Measurements from ENCODE around the gene SH3RF1. TPM values are rescaled to one million over a fixed set of nuclear protein-coding genes. Genes with fewer than 3 reads are reported as not detected.

SH3RF1 gene
- total and polyA plus RNA-seq, 2 of the 8 experiments (the other 6 are each of a cell fraction or from before 2014, with no cell fraction given), result 6.9 to 15.1 TPM

- peaks cover 0 to 20% (median 17%) of the 10 kb centered on the region in 4 experiments; a peak in 4 of 7 replicates for H3K4me1 ChIP-seq (replicated peaks in 1 of 4; ENCODE audit: control insufficient read depth in 3 of 4, insufficient read depth in 4 of 4, low read length in 3 of 4)
- TF ChIP-seq SP1 (IDR thresholded peaks at IDR 0.05; ENCODE audit: low read depth, low read length), result no peak
- no peak for TF ChIP-seq ATF2 (IDR thresholded peaks at IDR 0.05; ENCODE audit: low read length)
- H3K23me2 ChIP-seq (ENCODE audit: low read depth, low read length), result no peaks in the 10 kb centered on the region; the same call in 1 of the 2 replicates
- H3K4me3 ChIP-seq (ENCODE audit: extremely low read depth in 1 of 4, insufficient read depth in 2 of 4, low read depth in 3 of 4, low read length in 4 of 4), result no peak overlapping the region
- no peaks in the 10 kb centered on the region for H3K9me3 ChIP-seq (ENCODE audit: insufficient read depth in 2 of 2, low read depth in 1 of 2, low read length in 1 of 2)
- H3K36me3 ChIP-seq (ENCODE audit: control insufficient read depth in 2 of 4, insufficient read depth in 4 of 4, low read length in 3 of 4), result no peaks in the 10 kb centered on the region
- H3K27me3 ChIP-seq (replicated peaks in 1 of 4; ENCODE audit: control insufficient read depth in 3 of 4, extremely low read depth in 1 of 4, insufficient read depth in 3 of 4, low read length in 3 of 4), result no peaks in the 10 kb centered on the region
- H3K18ac ChIP-seq (ENCODE audit: extremely low read depth, low read length), result no peak overlapping the region
- no peak overlapping the region for H2BK5ac ChIP-seq (ENCODE audit: low read depth, low read length)
- no peak overlapping the region for H2AFZ ChIP-seq (ENCODE audit: low read length)
- ChIA-PET POLR2A (ENCODE audit: partially characterized antibody) (interaction anchor here (0.6 to 3.0 kb wide), 2 partner anchors 17 kb away, joined by 3 to 11 read pairs; partner anchors contain the start of gene SH3RF1), CTCF (ENCODE audit: partially characterized antibody) (interaction anchor here (1.2 to 1.7 kb wide), 2 partner anchors 15 to 132 kb away, joined by 3 to 4 read pairs; no protein-coding TSS in a partner anchor)
- H3K27ac ChIP-seq (ENCODE audit: low read depth, low read length), result no peak overlapping the region
- no peaks in the 10 kb centered on the region for H4K20me1 ChIP-seq (replicated peaks in 1 of 2; ENCODE audit: control insufficient read depth in 1 of 2, insufficient read depth in 2 of 2, low read length in 2 of 2)
- no peak overlapping the region for H4K5ac ChIP-seq (ENCODE audit: insufficient read length, low read depth, low read length)
- H4K8ac ChIP-seq (ENCODE audit: extremely low read depth, insufficient read depth, low read length), result no peak overlapping the region
- FAIRE-seq (no peak), DNase-seq (ENCODE audit: low read depth in 1 of 2, low spot score in 2 of 2) (no peak)
- H2BK20ac ChIP-seq (ENCODE audit: low read length), result no peak overlapping the region
- no peak overlapping the region for H3K56ac ChIP-seq (replicated peaks; ENCODE audit: insufficient read length, low read depth, low read length)
- no peak overlapping the region for H4K91ac ChIP-seq (replicated peaks; ENCODE audit: insufficient read length, low read length)
- H2BK15ac ChIP-seq (ENCODE audit: low read length), result no peak overlapping the region
- H2AK5ac ChIP-seq (ENCODE audit: low read depth, low read length), result no peak overlapping the region
- 88% methylated on average over 2 of the region's 2 CpGs; no CpG with 5 or more reads in 1 of the 2 experiments for WGBS, 2 experiments (ENCODE audit: extremely low coverage in 1 of 2, insufficient coverage in 1 of 2, insufficient read length in 1 of 2, insufficient replicate concordance in 2 of 2, low coverage in 1 of 2, low lambda C conversion rate in 2 of 2, missing lambda C conversion rate in 1 of 2)
- H3K79me1 ChIP-seq (ENCODE audit: low read depth, low read length), result no peaks in the 10 kb centered on the region; the same call in 1 of the 2 replicates
- no peak overlapping the region for H3K9ac ChIP-seq (replicated peaks in 1 of 4; ENCODE audit: extremely low read depth in 1 of 4, low read depth in 3 of 4, low read length in 3 of 4)
- H2BK12ac ChIP-seq (ENCODE audit: low read depth, low read length), result no peak overlapping the region
- no peak overlapping the region for H3K23ac ChIP-seq (ENCODE audit: insufficient read length)
- H3K14ac ChIP-seq (ENCODE audit: insufficient read length), result no peak overlapping the region
- H3K4me2 ChIP-seq (ENCODE audit: insufficient read depth in 1 of 2, low read depth in 2 of 2, low read length in 2 of 2), result no peak overlapping the region
- peaks cover 0 to 84% of the 10 kb centered on the region in 2 experiments; a peak in 2 of 4 replicates for H3K79me2 ChIP-seq (ENCODE audit: control insufficient read depth in 1 of 2, insufficient read depth in 2 of 2, low read length in 2 of 2)
- H3K4ac ChIP-seq (replicated peaks; ENCODE audit: insufficient read length, low read depth, low read length), result no peak overlapping the region
- no peak overlapping the region for H2BK120ac ChIP-seq (replicated peaks; ENCODE audit: low read depth, low read length)
Measured at GRCh38 chr4:169253113-169253671, 17.6 kb downstream of the SH3RF1 start.
